Measurements from ENCODE around the gene TRAF3. TPM values are rescaled to one million over a fixed set of nuclear protein-coding genes. Genes with fewer than 3 reads are reported as not detected.

The TRAF3 gene
- total RNA-seq, 1 experiment from 2014 or later: 49.3 TPM

DNA sequence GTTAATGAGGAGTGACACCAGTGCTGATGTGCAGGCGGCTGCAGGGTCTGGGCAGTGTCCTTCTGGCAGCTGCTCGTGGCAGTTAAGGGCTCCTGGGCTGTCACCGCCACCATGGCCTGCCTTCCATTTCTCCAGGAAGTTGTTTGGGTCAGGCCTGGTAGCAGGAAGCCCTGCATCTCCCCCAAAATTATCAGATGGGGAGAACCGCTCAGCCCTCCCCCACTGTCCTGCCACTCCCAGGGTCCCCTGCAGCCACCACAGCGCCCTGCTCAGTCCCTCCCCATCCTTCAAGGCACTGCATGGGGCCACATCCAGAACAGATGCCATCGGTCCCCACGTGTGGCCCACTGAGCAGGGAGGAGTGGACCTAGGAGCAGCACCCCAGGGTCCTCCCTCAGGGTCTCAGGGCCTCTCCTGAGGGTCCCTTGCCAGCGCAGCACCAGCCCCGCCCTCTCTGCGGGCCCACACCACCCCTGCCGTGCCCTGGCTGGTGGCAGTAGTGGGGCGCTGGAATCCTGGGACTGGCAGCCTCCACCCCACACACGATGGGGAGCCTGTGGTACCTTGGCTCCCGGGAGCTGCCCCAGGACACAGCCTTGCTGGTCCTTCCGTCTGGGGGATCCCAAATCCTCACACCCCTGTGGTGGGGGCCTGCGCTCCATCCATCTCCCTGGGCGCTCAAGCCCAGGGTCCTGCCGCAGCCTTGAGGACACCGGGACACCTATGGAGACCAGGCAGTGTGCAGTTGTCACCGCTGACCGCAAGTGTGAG is 134.9 kb downstream of the TRAF3 start:
- intact Hi-C loops (cut with micrococcal nuclease; ENCODE audit: unreplicated experiment): loop anchor here (10.0 kb wide), 1 partner anchor 387 kb away; no protein-coding TSS in a partner anchor
- POLR2A ChIA-PET (ENCODE audit: low non-redundant PET): no interaction called here

DNA sequence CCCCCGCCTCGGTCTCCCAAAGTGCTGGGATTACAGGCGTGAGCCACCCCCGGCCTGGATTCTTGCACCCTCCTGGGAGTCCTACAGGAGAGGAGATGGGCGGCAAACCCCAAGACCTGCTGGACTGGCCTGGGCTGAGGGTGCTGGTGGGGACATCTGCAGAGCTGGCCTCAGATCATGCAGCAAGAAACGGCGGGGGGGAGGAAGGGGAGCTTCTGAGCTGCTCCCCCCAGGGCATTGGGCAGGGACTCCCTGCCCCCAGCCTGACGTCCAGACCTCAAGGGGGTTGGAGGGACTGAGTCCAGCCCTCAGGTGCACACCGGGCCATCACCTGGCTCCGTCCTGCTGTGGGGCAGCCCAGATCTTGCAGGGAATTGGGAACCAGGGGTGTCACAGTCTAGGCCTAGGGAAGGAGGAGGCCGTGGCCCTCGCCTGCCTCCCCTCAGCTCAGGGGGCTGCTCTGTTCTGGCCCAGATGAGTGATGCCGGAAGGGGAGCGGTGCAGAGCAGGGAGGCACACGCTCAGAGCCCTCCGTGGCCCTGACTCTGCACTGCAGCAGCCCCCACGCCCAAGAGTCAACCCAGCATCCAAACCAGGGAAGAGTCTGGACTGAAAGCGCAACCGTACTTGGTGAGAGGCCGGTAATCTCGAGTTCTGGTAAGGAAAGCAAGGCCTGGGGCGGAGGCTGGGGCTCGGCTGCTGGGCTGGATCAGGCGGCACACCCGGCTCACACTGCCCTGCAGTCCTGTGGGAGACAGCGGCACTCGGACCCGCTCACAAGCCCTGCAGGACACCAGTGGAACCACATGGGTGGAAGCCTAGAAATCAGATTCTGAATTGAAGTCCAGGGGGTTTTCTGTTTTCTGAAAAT is 136.3 kb downstream of the TRAF3 start:
- POLR2A ChIA-PET (ENCODE audit: low non-redundant PET): interaction anchor here (0.8 kb wide), 1 partner anchor 14 kb away, joined by 3 read pairs; no protein-coding TSS in a partner anchor
- intact Hi-C loops (cut with micrococcal nuclease; ENCODE audit: unreplicated experiment): loop anchor here (10.0 kb wide), 1 partner anchor 389 kb away; no protein-coding TSS in a partner anchor
- Histone ChIP-seq H3K36me3 (ENCODE audit: insufficient read depth, low read length, poor library complexity, severe bottlenecking) (no peaks in the 10 kb centered on the region), H3K4me1 (ENCODE audit: insufficient read depth, low read length, poor library complexity, severe bottlenecking) (no peaks in the 10 kb centered on the region), H3K27ac (ENCODE audit: low read depth, low read length, poor library complexity, severe bottlenecking) (no peak overlapping the region), H3K9me3 (ENCODE audit: low read depth, low read length, poor library complexity, severe bottlenecking) (no peaks in the 10 kb centered on the region), H3K4me3 (ENCODE audit: low read depth, low read length, poor library complexity, severe bottlenecking) (no peak overlapping the region), H3K27me3 (replicated peaks; ENCODE audit: insufficient read depth, low read depth, low read length, poor library complexity) (no peaks in the 10 kb centered on the region)
- CTCF ChIA-PET: interaction anchor here (0.5 to 1.0 kb wide), 3 partner anchors 138 to 232 kb away, joined by 3 to 6 read pairs (median 4); no protein-coding TSS in a partner anchor
- BruUV-seq (replicated peaks): no TSS peak
- DNase-seq (ENCODE audit: low spot score): no peak
- TF ChIP-seq, protein P1, sequence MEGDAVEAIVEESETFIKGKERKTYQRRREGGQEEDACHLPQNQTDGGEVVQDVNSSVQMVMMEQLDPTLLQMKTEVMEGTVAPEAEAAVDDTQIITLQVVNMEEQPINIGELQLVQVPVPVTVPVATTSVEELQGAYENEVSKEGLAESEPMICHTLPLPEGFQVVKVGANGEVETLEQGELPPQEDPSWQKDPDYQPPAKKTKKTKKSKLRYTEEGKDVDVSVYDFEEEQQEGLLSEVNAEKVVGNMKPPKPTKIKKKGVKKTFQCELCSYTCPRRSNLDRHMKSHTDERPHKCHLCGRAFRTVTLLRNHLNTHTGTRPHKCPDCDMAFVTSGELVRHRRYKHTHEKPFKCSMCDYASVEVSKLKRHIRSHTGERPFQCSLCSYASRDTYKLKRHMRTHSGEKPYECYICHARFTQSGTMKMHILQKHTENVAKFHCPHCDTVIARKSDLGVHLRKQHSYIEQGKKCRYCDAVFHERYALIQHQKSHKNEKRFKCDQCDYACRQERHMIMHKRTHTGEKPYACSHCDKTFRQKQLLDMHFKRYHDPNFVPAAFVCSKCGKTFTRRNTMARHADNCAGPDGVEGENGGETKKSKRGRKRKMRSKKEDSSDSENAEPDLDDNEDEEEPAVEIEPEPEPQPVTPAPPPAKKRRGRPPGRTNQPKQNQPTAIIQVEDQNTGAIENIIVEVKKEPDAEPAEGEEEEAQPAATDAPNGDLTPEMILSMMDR (conservative IDR thresholded peaks at IDR 0.05; ENCODE audit: low read depth, low read length): no peak
- TF ChIP-seq EZH2 (IDR thresholded peaks at IDR 0.05; ENCODE audit: borderline replicate concordance, low read depth, low read length, poor library complexity, severe bottlenecking): no peak

More for the DNA sequence above, 134.9 kb downstream of the TRAF3 start:
- Histone ChIP-seq H3K27me3 (replicated peaks; ENCODE audit: insufficient read depth, low read depth, low read length, poor library complexity) (no peaks in the 10 kb centered on the region), H3K27ac (ENCODE audit: low read depth, low read length, poor library complexity, severe bottlenecking) (no peak overlapping the region), H3K9me3 (ENCODE audit: low read depth, low read length, poor library complexity, severe bottlenecking) (no peaks in the 10 kb centered on the region), H3K4me1 (ENCODE audit: insufficient read depth, low read length, poor library complexity, severe bottlenecking) (no peaks in the 10 kb centered on the region), H3K4me3 (ENCODE audit: low read depth, low read length, poor library complexity, severe bottlenecking) (no peak overlapping the region), H3K36me3 (ENCODE audit: insufficient read depth, low read length, poor library complexity, severe bottlenecking) (no peaks in the 10 kb centered on the region)
- BruUV-seq (replicated peaks): no TSS peak
- DNase-seq (ENCODE audit: low spot score): no peak
- no peak for TF ChIP-seq EZH2 (IDR thresholded peaks at IDR 0.05; ENCODE audit: borderline replicate concordance, low read depth, low read length, poor library complexity, severe bottlenecking)
- TF ChIP-seq, protein P1 (conservative IDR thresholded peaks at IDR 0.05; ENCODE audit: low read depth, low read length): no peak
- CTCF ChIA-PET: no interaction called here

DNA sequence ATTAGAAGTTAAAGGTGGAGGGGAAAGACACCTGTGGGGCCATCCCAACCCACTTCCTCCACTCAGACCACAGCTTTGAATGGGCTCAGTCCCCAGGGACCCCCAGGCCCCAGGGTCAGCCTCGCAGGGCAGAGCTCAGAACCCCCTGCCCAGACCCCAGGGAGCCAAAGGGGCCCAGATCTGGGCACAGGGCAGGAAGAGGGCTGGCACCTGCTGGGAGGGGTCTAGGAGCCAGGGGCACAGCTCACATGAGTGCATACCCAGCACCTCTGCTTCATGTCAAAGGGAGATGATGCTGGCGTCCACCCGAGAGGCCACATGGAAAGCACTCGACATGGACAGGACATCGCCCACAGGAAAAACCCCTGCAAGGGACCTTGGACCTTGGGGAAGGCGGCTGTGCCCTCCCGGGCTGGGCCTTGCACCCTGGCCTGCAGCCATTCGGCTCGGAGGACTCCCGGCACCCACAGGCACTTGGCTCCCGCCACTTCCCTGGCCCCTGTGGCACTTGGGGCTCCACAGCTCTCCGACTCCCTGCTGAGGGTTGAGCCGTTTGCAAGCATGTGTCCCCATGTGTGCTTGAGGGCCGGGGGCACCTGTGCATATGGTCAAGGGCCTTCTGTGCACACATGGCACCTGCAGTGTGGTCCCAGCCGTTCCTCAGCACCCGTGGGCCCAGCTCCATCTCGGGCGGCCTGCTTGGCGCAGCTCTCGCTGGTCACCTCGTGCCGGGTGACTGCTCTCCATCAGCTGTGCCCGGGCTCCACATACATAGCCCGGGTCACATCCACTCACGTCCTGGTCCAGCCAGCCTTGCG is 137.4 kb downstream of the TRAF3 start:
- no peak overlapping the region for H3K27ac ChIP-seq (ENCODE audit: low read depth, low read length, poor library complexity, severe bottlenecking)
- no peak for DNase-seq (ENCODE audit: low spot score)
- TF ChIP-seq, protein P1 (conservative IDR thresholded peaks at IDR 0.05; ENCODE audit: low read depth, low read length): no peak
- no peak for TF ChIP-seq EZH2 (IDR thresholded peaks at IDR 0.05; ENCODE audit: borderline replicate concordance, low read depth, low read length, poor library complexity, severe bottlenecking)
- H3K4me3 ChIP-seq (ENCODE audit: low read depth, low read length, poor library complexity, severe bottlenecking): no peak overlapping the region
- H3K27me3 ChIP-seq (replicated peaks; ENCODE audit: insufficient read depth, low read depth, low read length, poor library complexity): no peaks in the 10 kb centered on the region
- CTCF ChIA-PET: interaction anchor here (0.9 kb wide), 1 partner anchor 220 kb away, joined by 3 read pairs; no protein-coding TSS in a partner anchor
- H3K9me3 ChIP-seq (ENCODE audit: low read depth, low read length, poor library complexity, severe bottlenecking): no peaks in the 10 kb centered on the region
- H3K36me3 ChIP-seq (ENCODE audit: insufficient read depth, low read length, poor library complexity, severe bottlenecking): no peaks in the 10 kb centered on the region
- BruUV-seq (replicated peaks): no TSS peak
- intact Hi-C loops (cut with micrococcal nuclease; ENCODE audit: unreplicated experiment): loop anchor here (5.0 to 10.0 kb wide), 2 partner anchors 222 to 390 kb away; no protein-coding TSS in a partner anchor
- POLR2A ChIA-PET (ENCODE audit: low non-redundant PET): interaction anchor here (0.8 kb wide), 1 partner anchor 13 kb away, joined by 3 read pairs; no protein-coding TSS in a partner anchor
- H3K4me1 ChIP-seq (ENCODE audit: insufficient read depth, low read length, poor library complexity, severe bottlenecking): no peaks in the 10 kb centered on the region

Data from A673 (cell line).